ENCODE measurements around the gene POLR2E.

Gene POLR2E

DNA sequence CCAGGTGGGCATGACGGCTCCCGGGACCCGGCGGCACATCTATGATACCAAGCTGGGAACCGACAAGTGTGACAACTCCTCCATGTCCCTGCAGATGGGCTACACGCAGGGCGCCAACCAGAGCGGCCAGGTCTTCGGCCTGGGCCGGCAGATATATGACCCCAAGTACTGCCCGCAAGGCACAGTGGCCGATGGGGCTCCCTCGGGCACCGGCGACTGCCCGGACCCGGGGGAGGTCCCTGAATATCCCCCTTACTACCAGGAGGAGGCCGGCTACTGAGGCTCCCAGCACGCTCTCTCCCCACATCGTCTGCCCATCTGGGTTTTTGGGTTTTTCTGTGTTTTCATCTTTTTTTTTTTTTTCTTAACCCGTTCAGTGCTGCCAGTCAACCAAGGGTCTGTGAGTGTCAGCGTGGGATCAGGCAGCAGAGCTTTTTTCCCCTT, 57.5 kb downstream of the POLR2E start:
- H2AK5ac ChIP-seq (ENCODE audit: low read depth, low read length) = no peak overlapping the region
- H3K18ac ChIP-seq (ENCODE audit: low read length) = no peak overlapping the region
- no peak overlapping the region for H2BK5ac ChIP-seq (ENCODE audit: low read length)
- H3K27me3 ChIP-seq (ENCODE audit: control insufficient read depth in 3 of 3, insufficient read depth in 3 of 3, low read depth in 1 of 3, low read length in 3 of 3) = no peaks in the 10 kb centered on the region
- H3K9me3 ChIP-seq (replicated peaks in 1 of 2; ENCODE audit: control insufficient read depth in 2 of 2, insufficient read depth in 1 of 2, low read depth in 1 of 2, low read length in 2 of 2) = no peaks in the 10 kb centered on the region
- no peak overlapping the region for H3K9ac ChIP-seq (ENCODE audit: low read depth, low read length, poor library complexity)
- H3K4me3 ChIP-seq (ENCODE audit: low read length in 2 of 2) = no peak overlapping the region
- H3K4ac ChIP-seq (ENCODE audit: low read length) = no peak overlapping the region
- no peak for DNase-seq (ENCODE audit: low spot score)
- peaks cover 27 to 43% of the 10 kb centered on the region in 2 donors for H3K36me3 ChIP-seq (replicated peaks in 1 of 2; ENCODE audit: control insufficient read depth in 2 of 2, insufficient read depth in 2 of 2, low read length in 2 of 2)
- H3K4me2 ChIP-seq (ENCODE audit: insufficient read depth, low read length, poor library complexity, severe bottlenecking) = no peak overlapping the region
- no peak overlapping the region for H2BK12ac ChIP-seq (ENCODE audit: low read length)
- no peak overlapping the region for H3K23ac ChIP-seq (ENCODE audit: low read depth, low read length, poor library complexity)
- no peak overlapping the region for H4K91ac ChIP-seq (ENCODE audit: low read depth, low read length, poor library complexity)
- H3K14ac ChIP-seq (ENCODE audit: low read length) = no peak overlapping the region
- WGBS, 2 donors (ENCODE audit: extremely low coverage in 2 of 2, insufficient read length in 2 of 2, insufficient replicate concordance in 1 of 2) = no CpG with 5 or more reads among the region's 22 CpGs
- H4K8ac ChIP-seq (ENCODE audit: low read depth, low read length) = no peak overlapping the region
- peaks cover 6% of the 10 kb centered on the region for H3K79me1 ChIP-seq (ENCODE audit: low read depth, low read length)
- H2AFZ ChIP-seq (ENCODE audit: low read length) = no peak overlapping the region
- H3K27ac ChIP-seq (replicated peaks; ENCODE audit: low read length) = no peak overlapping the region
- H3K4me1 ChIP-seq (ENCODE audit: control insufficient read depth in 2 of 2, insufficient read depth in 1 of 2, low read depth in 1 of 2, low read length in 2 of 2) = peaks cover 7 to 13% of the 10 kb centered on the region in 2 donors
- H2BK15ac ChIP-seq (ENCODE audit: low read length) = no peak overlapping the region
- H2BK120ac ChIP-seq (ENCODE audit: low read depth, low read length) = no peak overlapping the region
